Measurements from ENCODE around the gene NLGN1.

Gene NLGN1

DNA sequence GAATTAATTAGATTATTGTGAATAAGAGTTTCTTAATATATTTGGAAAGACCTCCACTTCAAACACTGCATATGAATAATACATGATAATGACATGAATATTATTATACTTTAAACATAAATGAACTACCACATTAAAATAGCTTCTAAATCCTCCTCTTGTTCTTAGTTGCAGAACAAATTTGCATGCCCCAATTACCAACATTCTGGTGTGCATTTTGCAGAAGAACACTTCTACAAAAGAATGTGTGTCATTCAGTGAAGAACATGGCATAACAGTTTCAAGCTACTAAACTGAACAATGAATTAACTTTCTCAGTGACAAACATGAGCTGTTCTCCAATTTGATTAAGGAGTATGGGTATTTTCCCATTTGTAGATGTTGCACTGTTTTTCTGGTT is 750.3 kb downstream of the NLGN1 start:
- Histone ChIP-seq H3K27ac (ENCODE audit: low read depth, low read length) (no peak overlapping the region), H3K79me2 (ENCODE audit: control insufficient read depth, insufficient read depth, low read length, poor library complexity) (no peaks in the 10 kb centered on the region), H3K4me1 (ENCODE audit: control insufficient read depth in 1 of 2, insufficient read depth in 2 of 2, low read length in 2 of 2) (no peaks in the 10 kb centered on the region), H3K23ac (ENCODE audit: low read length) (no peak overlapping the region), H3K4ac (ENCODE audit: low read depth, low read length) (no peak overlapping the region), H3K4me2 (ENCODE audit: low read length) (no peak overlapping the region), H2AK5ac (ENCODE audit: low read length) (no peak overlapping the region), H4K91ac (ENCODE audit: low read depth, low read length) (no peak overlapping the region), H3K4me3 (ENCODE audit: low read depth, low read length) (no peak overlapping the region), H3K14ac (ENCODE audit: low read length) (no peak overlapping the region), H3K9me3 (ENCODE audit: insufficient read depth, low read depth, low read length) (no peaks in the 10 kb centered on the region), H2AFZ (ENCODE audit: insufficient read depth, low read length, poor library complexity) (no peak overlapping the region), H3K79me1 (ENCODE audit: low read length) (no peaks in the 10 kb centered on the region), H2BK5ac (ENCODE audit: low read depth, low read length, poor library complexity) (no peak overlapping the region), H4K8ac (ENCODE audit: low read depth, low read length) (no peak overlapping the region), H3K36me3 (ENCODE audit: control insufficient read depth in 1 of 2, insufficient read depth in 2 of 2, low read length in 2 of 2) (no peaks in the 10 kb centered on the region), H3K9ac (ENCODE audit: low read length) (no peak overlapping the region), H3K18ac (ENCODE audit: low read length) (no peak overlapping the region), H2BK12ac (ENCODE audit: low read length) (no peak overlapping the region), H3K27me3 (ENCODE audit: insufficient read depth, low read length) (no peaks in the 10 kb centered on the region), H4K12ac (ENCODE audit: low read depth, low read length) (no peak overlapping the region), H2BK120ac (ENCODE audit: insufficient read depth, low read length, poor library complexity) (no peak overlapping the region)
- DNase-seq: no peak

DNA sequence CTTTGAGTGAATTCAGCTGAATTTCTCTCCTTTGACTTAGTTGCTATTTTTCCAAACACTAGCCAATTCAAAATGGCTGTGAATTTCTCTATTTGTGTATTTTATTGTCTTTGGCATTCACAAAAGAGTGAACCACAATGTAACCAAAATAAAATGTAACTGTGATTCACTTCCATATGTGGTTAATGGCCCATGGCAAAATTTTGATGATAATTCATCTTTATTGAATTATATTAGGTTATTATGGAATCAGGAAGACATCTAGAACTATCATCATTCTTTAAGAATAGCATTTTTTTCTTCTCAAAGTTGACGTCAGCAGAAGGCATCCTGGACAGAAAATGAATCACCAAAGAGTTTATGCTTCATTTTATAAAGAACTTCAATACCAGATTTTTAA is 756.3 kb downstream of the NLGN1 start:
- Histone ChIP-seq H3K4ac (ENCODE audit: low read depth, low read length) (no peak overlapping the region), H3K4me3 (ENCODE audit: low read depth, low read length) (no peak overlapping the region), H2BK5ac (ENCODE audit: low read depth, low read length, poor library complexity) (no peak overlapping the region), H3K79me1 (ENCODE audit: low read length) (no peaks in the 10 kb centered on the region), H3K79me2 (ENCODE audit: control insufficient read depth, insufficient read depth, low read length, poor library complexity) (no peaks in the 10 kb centered on the region), H3K4me2 (ENCODE audit: low read length) (no peak overlapping the region), H3K9me3 (ENCODE audit: insufficient read depth, low read depth, low read length) (no peaks in the 10 kb centered on the region), H4K12ac (ENCODE audit: low read depth, low read length) (no peak overlapping the region), H3K27me3 (ENCODE audit: insufficient read depth, low read length) (no peaks in the 10 kb centered on the region), H3K27ac (ENCODE audit: low read depth, low read length) (no peak overlapping the region), H3K18ac (ENCODE audit: low read length) (no peak overlapping the region), H4K8ac (ENCODE audit: low read depth, low read length) (no peak overlapping the region), H3K14ac (ENCODE audit: low read length) (no peak overlapping the region), H2BK120ac (ENCODE audit: insufficient read depth, low read length, poor library complexity) (no peak overlapping the region), H3K9ac (ENCODE audit: low read length) (no peak overlapping the region), H3K23ac (ENCODE audit: low read length) (no peak overlapping the region), H2BK12ac (ENCODE audit: low read length) (no peak overlapping the region), H2AFZ (ENCODE audit: insufficient read depth, low read length, poor library complexity) (no peak overlapping the region), H3K36me3 (ENCODE audit: control insufficient read depth in 1 of 2, insufficient read depth in 2 of 2, low read length in 2 of 2) (no peaks in the 10 kb centered on the region), H3K4me1 (ENCODE audit: control insufficient read depth in 1 of 2, insufficient read depth in 2 of 2, low read length in 2 of 2) (no peaks in the 10 kb centered on the region), H2AK5ac (ENCODE audit: low read length) (no peak overlapping the region), H4K91ac (ENCODE audit: low read depth, low read length) (no peak overlapping the region)
- WGBS (ENCODE audit: extremely low coverage, insufficient coverage, insufficient read length): no CpG with 5 or more reads among the region's 1 CpG
- DNase-seq: no peak

DNA sequence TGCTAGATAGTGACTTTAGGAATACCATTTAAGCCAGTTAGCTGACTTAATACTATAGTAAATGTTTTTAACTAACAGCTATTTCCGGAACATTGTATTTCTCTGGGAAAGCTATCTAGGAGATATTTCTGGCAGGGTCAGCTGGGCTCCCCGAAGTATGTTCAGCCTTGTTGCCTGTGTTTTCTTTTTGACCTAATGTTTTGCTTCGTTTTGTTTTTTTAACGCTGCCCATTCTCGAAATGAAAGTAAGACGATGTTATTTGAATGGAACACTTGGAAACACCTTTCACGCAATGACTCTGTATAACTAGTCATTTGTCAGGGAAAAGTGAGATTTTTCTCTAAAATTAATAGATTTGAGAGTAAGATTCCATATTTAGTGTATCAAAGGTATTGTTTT is 758.7 kb downstream of the NLGN1 start:
- H3K4me2 ChIP-seq (ENCODE audit: low read length): no peak overlapping the region
- no peak overlapping the region for H2AK5ac ChIP-seq (ENCODE audit: low read length)
- no peak overlapping the region for H3K27ac ChIP-seq (ENCODE audit: low read depth, low read length)
- no peak for DNase-seq
- no CpG with 5 or more reads among the region's 7 CpGs for WGBS (ENCODE audit: extremely low coverage, insufficient coverage, insufficient read length)
- H3K4me3 ChIP-seq (ENCODE audit: low read depth, low read length): no peak overlapping the region
- no peak overlapping the region for H3K9ac ChIP-seq (ENCODE audit: low read length)
- H3K36me3 ChIP-seq (ENCODE audit: control insufficient read depth in 1 of 2, insufficient read depth in 2 of 2, low read length in 2 of 2): no peaks in the 10 kb centered on the region
- no peak overlapping the region for H2BK5ac ChIP-seq (ENCODE audit: low read depth, low read length, poor library complexity)
- H3K4me1 ChIP-seq (ENCODE audit: control insufficient read depth in 1 of 2, insufficient read depth in 2 of 2, low read length in 2 of 2): no peaks in the 10 kb centered on the region
- H3K18ac ChIP-seq (ENCODE audit: low read length): no peak overlapping the region
- no peak overlapping the region for H2AFZ ChIP-seq (ENCODE audit: insufficient read depth, low read length, poor library complexity)
- H2BK120ac ChIP-seq (ENCODE audit: insufficient read depth, low read length, poor library complexity): no peak overlapping the region
- no peak overlapping the region for H3K4ac ChIP-seq (ENCODE audit: low read depth, low read length)
- H3K79me2 ChIP-seq (ENCODE audit: control insufficient read depth, insufficient read depth, low read length, poor library complexity): no peaks in the 10 kb centered on the region
- H3K23ac ChIP-seq (ENCODE audit: low read length): no peak overlapping the region
- no peak overlapping the region for H4K91ac ChIP-seq (ENCODE audit: low read depth, low read length)
- H2BK12ac ChIP-seq (ENCODE audit: low read length): no peak overlapping the region
- no peaks in the 10 kb centered on the region for H3K27me3 ChIP-seq (ENCODE audit: insufficient read depth, low read length)
- H3K79me1 ChIP-seq (ENCODE audit: low read length): no peaks in the 10 kb centered on the region
- no peak overlapping the region for H4K12ac ChIP-seq (ENCODE audit: low read depth, low read length)
- H4K8ac ChIP-seq (ENCODE audit: low read depth, low read length): no peak overlapping the region
- no peak overlapping the region for H3K14ac ChIP-seq (ENCODE audit: low read length)
- no peaks in the 10 kb centered on the region for H3K9me3 ChIP-seq (ENCODE audit: insufficient read depth, low read depth, low read length)

DNA sequence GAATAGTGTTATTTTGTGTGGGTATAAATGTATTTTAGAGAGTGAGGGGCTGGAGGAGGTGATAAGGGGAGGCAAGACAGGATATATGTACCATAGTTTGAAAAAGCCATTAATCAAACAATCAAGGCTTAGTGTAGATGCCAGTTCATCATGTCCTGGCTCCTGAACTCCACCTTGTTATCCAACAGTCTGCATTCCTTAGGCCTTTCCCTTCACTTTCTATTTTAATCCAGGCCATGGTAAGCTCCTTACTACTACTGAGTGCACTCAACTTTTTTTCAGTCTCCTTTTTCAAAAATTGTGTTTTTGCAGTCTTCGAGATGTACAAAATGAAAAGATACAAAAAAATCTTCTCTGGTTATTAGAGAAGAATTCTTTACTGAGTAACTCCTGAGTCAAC is 761.1 kb downstream of the NLGN1 start:
- no peak overlapping the region for H3K4ac ChIP-seq (ENCODE audit: low read depth, low read length)
- H3K27me3 ChIP-seq (ENCODE audit: insufficient read depth, low read length): no peaks in the 10 kb centered on the region
- whole genome bisulfite sequencing (ENCODE audit: extremely low coverage, insufficient coverage, insufficient read length): no CpG with 5 or more reads among the region's 1 CpG
- H3K14ac ChIP-seq (ENCODE audit: low read length): no peak overlapping the region
- no peak overlapping the region for H3K27ac ChIP-seq (ENCODE audit: low read depth, low read length)
- no peak overlapping the region for H2BK120ac ChIP-seq (ENCODE audit: insufficient read depth, low read length, poor library complexity)
- H4K8ac ChIP-seq (ENCODE audit: low read depth, low read length): no peak overlapping the region
- no peak overlapping the region for H2AK5ac ChIP-seq (ENCODE audit: low read length)
- H3K4me2 ChIP-seq (ENCODE audit: low read length): no peak overlapping the region
- DNase-seq: no peak
- H4K12ac ChIP-seq (ENCODE audit: low read depth, low read length): no peak overlapping the region
- H3K36me3 ChIP-seq (ENCODE audit: control insufficient read depth in 1 of 2, insufficient read depth in 2 of 2, low read length in 2 of 2): no peaks in the 10 kb centered on the region
- no peak overlapping the region for H3K18ac ChIP-seq (ENCODE audit: low read length)
- H3K23ac ChIP-seq (ENCODE audit: low read length): no peak overlapping the region
- no peak overlapping the region for H3K4me3 ChIP-seq (ENCODE audit: low read depth, low read length)
- H3K79me1 ChIP-seq (ENCODE audit: low read length): no peaks in the 10 kb centered on the region
- no peak overlapping the region for H4K91ac ChIP-seq (ENCODE audit: low read depth, low read length)
- H3K9me3 ChIP-seq (ENCODE audit: insufficient read depth, low read depth, low read length): no peaks in the 10 kb centered on the region
- no peaks in the 10 kb centered on the region for H3K79me2 ChIP-seq (ENCODE audit: control insufficient read depth, insufficient read depth, low read length, poor library complexity)
- no peak overlapping the region for H2BK5ac ChIP-seq (ENCODE audit: low read depth, low read length, poor library complexity)
- no peaks in the 10 kb centered on the region for H3K4me1 ChIP-seq (ENCODE audit: control insufficient read depth in 1 of 2, insufficient read depth in 2 of 2, low read length in 2 of 2)
- no peak overlapping the region for H3K9ac ChIP-seq (ENCODE audit: low read length)
- H2BK12ac ChIP-seq (ENCODE audit: low read length): no peak overlapping the region
- H2AFZ ChIP-seq (ENCODE audit: insufficient read depth, low read length, poor library complexity): no peak overlapping the region

DNA sequence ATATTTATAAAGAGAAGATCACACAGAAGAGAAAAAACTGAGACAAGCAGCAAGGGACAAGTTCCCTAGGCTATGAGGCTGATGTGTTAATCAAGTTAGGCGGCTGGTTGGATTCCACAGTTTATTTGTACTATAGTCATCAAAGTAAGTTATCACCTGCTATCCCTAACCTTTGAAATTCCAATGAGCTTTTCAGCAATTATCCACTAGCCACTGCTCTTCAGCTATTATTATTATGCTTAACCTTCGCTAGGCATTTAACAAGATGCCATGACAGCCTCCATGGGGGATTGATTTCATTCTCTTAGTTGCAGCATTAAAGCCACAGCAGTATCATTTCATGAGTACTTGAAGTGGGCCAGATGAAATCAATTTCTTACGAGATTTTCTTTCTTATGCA is 762.1 kb downstream of the NLGN1 start:
- Histone ChIP-seq H3K14ac (ENCODE audit: low read length) (no peak overlapping the region), H3K4me3 (ENCODE audit: low read depth, low read length) (no peak overlapping the region)
- WGBS (ENCODE audit: extremely low coverage, insufficient coverage, insufficient read length): no CpG with 5 or more reads among the region's 3 CpGs

More for the DNA sequence above, 762.1 kb downstream of the NLGN1 start:
- no peak overlapping the region for H3K4ac ChIP-seq (ENCODE audit: low read depth, low read length)
- no peak overlapping the region for H3K23ac ChIP-seq (ENCODE audit: low read length)
- no peaks in the 10 kb centered on the region for H3K9me3 ChIP-seq (ENCODE audit: insufficient read depth, low read depth, low read length)
- no peak overlapping the region for H4K91ac ChIP-seq (ENCODE audit: low read depth, low read length)
- H2BK5ac ChIP-seq (ENCODE audit: low read depth, low read length, poor library complexity): no peak overlapping the region
- H3K79me1 ChIP-seq (ENCODE audit: low read length): no peaks in the 10 kb centered on the region
- no peak overlapping the region for H3K4me2 ChIP-seq (ENCODE audit: low read length)
- no peak overlapping the region for H2BK12ac ChIP-seq (ENCODE audit: low read length)
- no peak overlapping the region for H3K18ac ChIP-seq (ENCODE audit: low read length)
- no peak overlapping the region for H3K9ac ChIP-seq (ENCODE audit: low read length)
- no peak overlapping the region for H4K8ac ChIP-seq (ENCODE audit: low read depth, low read length)
- H3K4me1 ChIP-seq (ENCODE audit: control insufficient read depth in 1 of 2, insufficient read depth in 2 of 2, low read length in 2 of 2): no peaks in the 10 kb centered on the region
- H4K12ac ChIP-seq (ENCODE audit: low read depth, low read length): no peak overlapping the region
- no peak for DNase-seq
- no peak overlapping the region for H3K27ac ChIP-seq (ENCODE audit: low read depth, low read length)
- H3K36me3 ChIP-seq (ENCODE audit: control insufficient read depth in 1 of 2, insufficient read depth in 2 of 2, low read length in 2 of 2): no peaks in the 10 kb centered on the region
- no peak overlapping the region for H2AK5ac ChIP-seq (ENCODE audit: low read length)
- no peak overlapping the region for H2BK120ac ChIP-seq (ENCODE audit: insufficient read depth, low read length, poor library complexity)
- no peak overlapping the region for H2AFZ ChIP-seq (ENCODE audit: insufficient read depth, low read length, poor library complexity)
- no peaks in the 10 kb centered on the region for H3K27me3 ChIP-seq (ENCODE audit: insufficient read depth, low read length)
- no peaks in the 10 kb centered on the region for H3K79me2 ChIP-seq (ENCODE audit: control insufficient read depth, insufficient read depth, low read length, poor library complexity)
